Measurements from ENCODE around the gene SCNM1.

DNA sequence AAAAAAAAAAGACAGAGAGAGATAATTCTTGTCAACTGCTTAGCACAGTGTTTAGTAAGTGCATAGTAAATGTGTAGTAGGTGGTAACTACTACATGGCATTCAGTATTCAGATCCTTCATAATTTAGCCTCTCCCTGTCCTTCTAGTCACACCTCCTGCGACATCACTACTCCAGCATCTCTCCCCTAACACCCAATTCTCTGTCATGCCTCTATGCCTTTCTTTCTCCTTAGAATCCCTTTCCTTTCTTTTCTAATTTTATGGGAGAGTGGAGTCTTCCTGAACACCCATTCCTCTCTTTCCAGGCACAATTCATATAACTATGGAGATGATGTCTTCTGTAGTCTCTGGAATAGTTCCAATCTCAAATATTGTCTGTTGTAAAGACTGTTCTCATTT lies 27.9 kb downstream of the SCNM1 start:
- TF ChIP-seq, protein P1, sequence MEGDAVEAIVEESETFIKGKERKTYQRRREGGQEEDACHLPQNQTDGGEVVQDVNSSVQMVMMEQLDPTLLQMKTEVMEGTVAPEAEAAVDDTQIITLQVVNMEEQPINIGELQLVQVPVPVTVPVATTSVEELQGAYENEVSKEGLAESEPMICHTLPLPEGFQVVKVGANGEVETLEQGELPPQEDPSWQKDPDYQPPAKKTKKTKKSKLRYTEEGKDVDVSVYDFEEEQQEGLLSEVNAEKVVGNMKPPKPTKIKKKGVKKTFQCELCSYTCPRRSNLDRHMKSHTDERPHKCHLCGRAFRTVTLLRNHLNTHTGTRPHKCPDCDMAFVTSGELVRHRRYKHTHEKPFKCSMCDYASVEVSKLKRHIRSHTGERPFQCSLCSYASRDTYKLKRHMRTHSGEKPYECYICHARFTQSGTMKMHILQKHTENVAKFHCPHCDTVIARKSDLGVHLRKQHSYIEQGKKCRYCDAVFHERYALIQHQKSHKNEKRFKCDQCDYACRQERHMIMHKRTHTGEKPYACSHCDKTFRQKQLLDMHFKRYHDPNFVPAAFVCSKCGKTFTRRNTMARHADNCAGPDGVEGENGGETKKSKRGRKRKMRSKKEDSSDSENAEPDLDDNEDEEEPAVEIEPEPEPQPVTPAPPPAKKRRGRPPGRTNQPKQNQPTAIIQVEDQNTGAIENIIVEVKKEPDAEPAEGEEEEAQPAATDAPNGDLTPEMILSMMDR (IDR thresholded peaks at IDR 0.05): no peak
- TF ChIP-seq EP300 (IDR thresholded peaks at IDR 0.05) (no peak), POLR2A (IDR thresholded peaks at IDR 0.05; ENCODE audit: low read depth) (no peak), POLR2AphosphoS5 (IDR thresholded peaks at IDR 0.05) (no peak)

Measured in esophagus muscularis mucosa (tissue), 4 donors.